GM18507 (cell line): Measurements from ENCODE around the gene BCL7C.

ENCODE experiments used
- DNase-seq: peaks from one replicate; pipeline ENCODE4 v3.0.0; 2011; ENCODE audit warnings: low read depth; ENCODE audit not compliant: insufficient read length; ENCODE audit errors: extremely low spot score
- FAIRE-seq: peaks from 2 replicates; lab custom pipeline; 2011; peaks lifted over from hg19 to GRCh38; lab: Jason Lieb, UNC

The BCL7C gene

DNA sequence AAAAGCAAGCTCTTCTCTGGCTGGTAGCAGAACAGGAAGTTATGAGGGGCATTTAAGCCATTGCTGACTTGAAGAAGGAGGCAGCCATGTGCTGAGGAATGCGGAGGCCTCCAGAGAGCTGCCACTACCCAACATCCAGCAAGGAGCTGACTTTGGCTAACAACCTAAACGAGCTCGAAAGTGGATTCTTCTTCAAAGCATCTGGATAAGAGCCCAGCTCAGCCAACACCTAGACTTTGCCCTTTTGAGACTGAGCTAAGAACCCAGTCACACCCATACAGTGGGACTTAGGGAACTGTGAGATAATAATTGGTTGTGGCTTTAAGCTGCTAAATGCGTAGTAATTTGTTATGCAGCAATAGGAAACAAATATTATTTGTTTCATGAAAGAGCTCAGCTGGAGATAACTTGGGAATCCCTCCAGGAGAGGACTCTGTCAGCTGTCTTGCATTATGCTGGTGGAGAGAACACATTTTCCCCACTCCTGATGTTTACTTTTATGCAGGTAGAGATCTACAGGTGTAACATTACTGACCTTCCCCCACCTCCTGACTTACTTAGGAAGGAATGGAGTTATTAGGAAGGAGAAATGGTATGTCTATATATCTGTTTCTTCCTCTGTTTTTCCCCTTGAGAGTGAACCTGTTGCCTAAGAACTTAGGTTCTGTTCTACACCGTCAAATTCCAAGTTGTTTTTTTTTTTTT, 54.2 kb downstream of the BCL7C start:
- no peak for FAIRE-seq

DNA sequence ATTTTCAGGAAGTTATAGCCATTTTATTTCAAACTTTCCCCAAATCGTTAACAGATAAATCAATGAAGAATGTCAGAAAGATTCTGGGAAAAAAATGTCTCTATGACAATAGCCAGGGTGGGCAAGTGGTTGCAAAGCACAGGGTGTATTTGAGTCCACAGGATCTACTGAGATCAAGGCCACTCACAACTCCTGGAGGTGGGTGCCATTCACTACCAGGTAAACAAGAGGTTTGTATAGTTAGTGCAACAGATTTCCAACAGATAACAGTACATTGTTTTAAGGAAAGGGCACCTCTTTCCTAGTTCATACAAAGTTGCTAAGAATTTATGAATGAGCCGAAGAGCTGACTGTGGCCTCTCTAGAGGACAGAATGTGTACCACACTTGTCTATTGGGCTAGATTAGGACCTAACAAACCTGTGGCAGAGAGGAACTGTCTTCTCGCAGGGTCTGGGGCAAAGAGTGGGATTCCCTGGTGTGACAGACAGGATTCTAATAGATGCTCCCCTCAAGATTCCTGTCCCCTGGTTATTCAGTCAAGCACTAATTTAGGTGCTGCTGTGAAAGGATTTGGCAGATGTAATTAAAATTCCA, 54.9 kb downstream of the BCL7C start:
- DNase-seq (no peak), FAIRE-seq (no peak)

More for the DNA sequence above, 54.2 kb downstream of the BCL7C start:
- DNase-seq = no peak

GRCh38 chr16:30837904-30838303, 56.0 kb downstream of the BCL7C start:
- FAIRE-seq (no peak), DNase-seq (no peak)
